LoVo (cell line): ENCODE results near the gene SF3B2.
"Not testable (repeated sequence)": the region's sequence is repeated elsewhere in the genome, so short reads cannot be mapped to it uniquely, and the experiment has no call there.

Experiments used
- DNase-seq: peaks from one replicate; pipeline ENCODE4 v3.0.0-alpha.2; 2016; ENCODE audit warnings: low spot score

Gene SF3B2

DNA sequence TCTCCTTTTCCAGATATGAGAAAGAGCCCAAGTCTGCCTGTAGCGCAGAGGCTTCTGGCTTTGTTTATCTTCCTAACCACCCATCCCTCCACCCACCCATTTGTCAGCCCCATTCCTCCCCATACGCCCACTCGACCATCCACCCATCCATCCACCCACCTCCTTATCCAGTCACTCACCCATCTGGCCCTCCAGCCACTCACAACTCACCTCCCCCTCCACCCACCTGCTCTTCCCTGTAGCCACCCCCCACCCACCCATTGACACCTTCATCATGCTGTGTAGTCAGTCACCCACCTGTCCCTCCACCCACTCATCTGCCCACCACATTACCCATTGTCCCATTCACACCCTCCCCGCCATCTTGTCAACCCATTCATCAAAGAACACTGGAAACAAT lies 34.8 kb upstream of the SF3B2 start:
- DNase-seq = no peak

GRCh38 chr11:66020212-66020611 lies 32.0 kb upstream of the SF3B2 start:
- no peak for DNase-seq

DNA sequence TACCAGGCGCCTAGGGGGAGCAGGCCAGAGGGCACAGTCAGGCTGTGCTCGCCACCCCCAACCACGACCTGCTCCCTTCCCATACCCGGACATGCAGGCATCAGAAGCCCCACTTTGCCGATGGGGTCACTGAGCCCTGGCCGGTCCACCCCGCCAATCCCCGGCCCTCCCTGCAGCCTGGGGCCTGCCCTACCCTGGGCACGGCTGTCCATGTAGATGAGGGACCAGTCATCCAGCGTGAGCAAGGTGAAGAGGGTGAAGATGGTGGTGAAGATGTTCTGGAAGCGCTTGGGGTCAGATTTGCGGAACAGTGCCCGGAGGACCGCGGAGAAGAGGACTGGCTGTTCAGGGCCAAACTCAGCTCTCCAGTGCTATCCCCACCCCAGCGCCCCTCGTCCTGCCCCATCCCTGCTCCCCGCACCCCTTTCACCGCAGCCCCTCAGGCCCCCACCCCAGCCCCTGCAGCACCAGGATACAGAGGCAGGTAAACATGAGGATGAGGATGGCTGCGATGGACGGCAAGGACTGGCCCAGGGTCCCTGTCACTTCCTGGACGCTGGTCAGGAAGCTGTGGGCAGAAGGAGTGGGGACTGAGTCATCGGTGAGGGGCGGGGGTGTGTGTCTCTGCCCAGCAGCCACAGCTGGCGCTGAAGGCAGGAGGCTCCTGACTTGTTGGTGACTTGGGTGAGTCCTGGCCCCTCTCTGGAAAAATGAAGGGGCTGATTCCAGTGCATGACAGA lies 31.4 kb upstream of the SF3B2 start:
- peak; percentile 62 for DNase-seq

DNA sequence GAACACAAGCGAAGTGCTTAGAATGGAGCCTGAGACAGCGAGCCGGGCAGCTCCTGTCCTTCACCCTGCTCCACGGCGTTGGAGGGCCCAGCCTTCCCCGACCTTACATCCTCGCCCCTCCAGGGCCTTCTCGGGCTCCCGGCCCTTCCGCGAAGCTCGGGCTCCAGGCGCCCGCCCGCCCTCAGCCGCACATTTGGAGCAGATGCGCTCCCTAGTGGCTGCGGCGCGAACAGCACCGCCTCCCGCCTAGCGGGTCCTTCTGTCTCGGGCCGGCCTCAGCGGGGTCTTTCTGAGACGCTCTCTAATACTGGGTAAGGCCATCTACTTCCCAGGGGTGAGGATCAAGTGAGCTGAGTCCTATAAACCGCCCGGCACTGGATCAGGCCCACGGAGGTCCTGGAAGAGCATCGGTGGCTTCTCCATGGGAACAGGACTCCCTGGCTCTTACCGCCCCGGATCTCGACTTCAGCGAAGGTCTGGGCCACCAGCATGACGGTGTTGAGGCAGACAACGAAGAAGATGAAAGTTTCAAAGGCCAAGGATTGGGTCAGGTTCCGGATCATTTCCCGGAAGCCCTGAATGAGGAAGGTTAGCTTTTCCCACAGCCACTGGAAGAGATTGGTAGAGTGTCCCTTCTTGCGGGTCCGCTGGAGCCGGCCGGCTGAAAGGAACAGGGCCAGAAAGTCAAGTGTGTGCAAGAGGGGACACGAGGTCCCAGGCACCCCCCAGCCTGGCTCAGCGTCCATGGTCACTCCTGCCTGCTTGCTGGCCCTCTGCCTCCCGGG lies 29.6 kb upstream of the SF3B2 start:
- DNase-seq = peak; percentile 76

DNA sequence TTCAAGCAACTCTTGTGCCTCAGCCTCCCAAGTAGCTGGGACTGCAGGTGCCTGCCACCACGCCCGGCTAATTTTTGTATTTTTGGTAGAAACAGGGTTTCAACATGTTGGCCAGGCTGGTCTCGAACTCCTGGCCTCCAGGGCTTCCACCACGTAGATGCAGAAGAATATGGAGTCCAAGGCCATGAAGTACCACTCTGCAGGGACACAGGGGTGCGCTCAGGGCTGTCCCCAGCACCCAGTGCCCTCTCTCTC lies 29.1 kb upstream of the SF3B2 start:
- not testable (repeated sequence) for DNase-seq

DNA sequence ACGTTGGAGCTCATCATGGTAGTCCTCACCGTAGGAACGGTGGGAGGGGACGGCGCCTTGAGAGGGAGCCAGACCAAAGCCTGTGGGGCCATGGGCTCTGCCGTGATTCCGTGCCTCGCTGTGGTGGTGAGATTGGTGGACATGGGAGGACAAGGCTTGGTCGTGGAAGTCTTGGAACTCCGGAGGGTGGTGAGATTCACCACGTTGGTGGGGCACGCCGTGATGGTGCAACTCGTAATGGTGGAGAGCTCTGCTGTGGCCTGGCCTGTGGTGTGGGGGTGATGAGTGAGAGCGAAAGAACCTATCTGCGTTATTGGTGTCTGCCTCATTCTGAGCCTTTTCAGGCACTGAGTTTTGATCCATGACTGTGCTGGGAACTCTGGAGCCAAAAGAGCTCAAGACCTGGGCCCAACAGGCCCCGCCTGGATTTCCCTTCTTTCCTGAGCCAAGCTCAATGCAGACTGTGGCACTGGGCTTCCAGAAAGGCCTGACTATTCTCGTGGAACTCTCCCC lies 26.1 kb upstream of the SF3B2 start, which contains the start of gene CATSPER1:
TSS of gene CATSPER1 (minus strand) at position 463 of the 513 bp plus-strand sequence. CDS start at position 363, 100 bp downstream.
- no peak for DNase-seq

DNA sequence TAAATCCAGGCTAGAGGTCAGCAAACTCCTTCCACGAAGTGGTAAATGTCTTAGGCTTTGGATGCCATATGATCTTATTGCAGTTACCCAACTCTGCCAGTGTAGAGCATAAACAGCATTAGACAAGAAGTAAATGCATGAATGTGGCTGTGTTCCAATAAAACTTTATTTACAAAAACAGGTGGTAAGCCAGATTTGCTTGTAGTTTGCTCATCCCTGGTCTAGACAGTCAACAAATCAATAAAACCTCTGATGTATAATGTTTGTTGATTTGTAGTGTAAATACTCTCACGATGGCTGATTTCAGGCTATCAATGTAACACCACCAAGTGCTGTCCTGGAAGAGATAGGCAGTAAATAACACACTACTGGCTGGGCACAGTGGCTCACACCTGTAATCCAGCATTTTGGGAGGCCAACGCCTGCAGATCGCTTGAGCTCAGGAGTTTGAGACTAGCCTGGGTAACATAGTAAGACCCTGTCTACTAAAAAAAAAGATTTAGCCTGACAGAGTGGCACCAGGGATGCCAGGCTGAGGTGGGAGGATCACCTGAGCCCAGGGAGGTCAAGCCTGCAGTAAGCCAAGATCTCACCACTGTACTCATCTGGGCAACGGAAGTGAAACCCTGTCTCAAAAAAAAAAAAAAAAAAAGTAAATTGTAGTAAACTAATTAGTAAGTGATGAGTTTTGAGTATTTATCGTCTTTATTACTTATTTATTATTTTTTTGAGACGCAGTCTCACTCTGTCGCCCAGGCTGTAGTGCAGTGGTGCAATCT lies 19.0 kb upstream of the SF3B2 start:
- no peak for DNase-seq

DNA sequence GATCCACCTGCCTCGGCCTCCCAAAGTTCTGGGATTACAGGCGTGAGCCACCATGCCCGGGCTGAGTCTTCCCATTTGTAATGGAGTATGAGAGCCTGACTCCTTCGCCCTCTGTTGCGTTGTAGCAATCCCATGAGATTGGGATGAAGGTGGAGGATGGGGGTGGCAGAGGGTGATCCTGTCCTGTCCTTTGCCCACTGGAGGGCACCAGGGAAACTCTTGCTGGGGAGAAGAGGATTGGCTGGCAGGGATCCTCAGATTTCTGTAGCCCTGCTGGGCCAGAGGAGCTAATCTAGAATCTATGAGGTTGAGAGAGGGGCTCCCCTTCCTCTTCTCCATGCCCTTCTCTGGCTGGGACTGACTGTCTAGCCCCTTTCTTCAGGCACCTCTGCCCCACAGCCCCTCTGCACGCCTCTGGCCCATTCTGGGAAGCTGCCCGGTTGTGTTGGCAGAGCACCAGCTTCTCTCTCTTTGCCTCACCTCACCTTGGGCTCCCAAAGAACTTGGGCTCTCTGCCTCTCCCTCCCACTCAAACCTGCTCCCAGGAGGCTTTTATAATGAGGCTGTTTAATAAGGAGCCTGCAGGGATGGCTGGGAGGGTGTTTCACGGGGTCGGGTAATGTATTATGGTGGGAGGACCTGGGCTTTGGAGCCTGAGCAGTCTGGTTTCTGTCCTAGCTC lies 16.4 kb upstream of the SF3B2 start:
- no peak for DNase-seq

GRCh38 chr11:66036334-66036710 lies 15.8 kb upstream of the SF3B2 start:
- DNase-seq = no peak

DNA sequence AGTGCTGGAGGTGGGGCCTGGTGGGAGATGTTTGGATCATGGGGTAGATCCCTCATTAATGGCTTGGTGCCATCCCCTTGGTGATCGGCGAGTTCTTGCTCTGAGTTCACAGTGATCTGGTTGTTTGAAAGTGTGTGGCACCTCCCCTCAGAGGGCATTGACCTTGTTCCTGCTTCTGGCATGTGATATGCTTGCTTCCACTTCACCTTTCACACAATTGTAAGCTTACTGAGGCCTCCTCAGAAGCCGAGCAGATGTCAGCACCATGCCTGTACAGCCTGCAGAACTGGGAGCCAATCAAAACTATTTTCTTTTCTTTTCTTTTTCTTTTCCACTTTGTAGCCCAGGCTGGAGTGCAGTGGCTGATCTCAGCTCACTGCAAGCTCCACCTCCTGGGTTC lies 14.8 kb upstream of the SF3B2 start:
- no peak for DNase-seq

GRCh38 chr11:66039765-66040164 lies 12.4 kb upstream of the SF3B2 start:
- DNase-seq = no peak

DNA sequence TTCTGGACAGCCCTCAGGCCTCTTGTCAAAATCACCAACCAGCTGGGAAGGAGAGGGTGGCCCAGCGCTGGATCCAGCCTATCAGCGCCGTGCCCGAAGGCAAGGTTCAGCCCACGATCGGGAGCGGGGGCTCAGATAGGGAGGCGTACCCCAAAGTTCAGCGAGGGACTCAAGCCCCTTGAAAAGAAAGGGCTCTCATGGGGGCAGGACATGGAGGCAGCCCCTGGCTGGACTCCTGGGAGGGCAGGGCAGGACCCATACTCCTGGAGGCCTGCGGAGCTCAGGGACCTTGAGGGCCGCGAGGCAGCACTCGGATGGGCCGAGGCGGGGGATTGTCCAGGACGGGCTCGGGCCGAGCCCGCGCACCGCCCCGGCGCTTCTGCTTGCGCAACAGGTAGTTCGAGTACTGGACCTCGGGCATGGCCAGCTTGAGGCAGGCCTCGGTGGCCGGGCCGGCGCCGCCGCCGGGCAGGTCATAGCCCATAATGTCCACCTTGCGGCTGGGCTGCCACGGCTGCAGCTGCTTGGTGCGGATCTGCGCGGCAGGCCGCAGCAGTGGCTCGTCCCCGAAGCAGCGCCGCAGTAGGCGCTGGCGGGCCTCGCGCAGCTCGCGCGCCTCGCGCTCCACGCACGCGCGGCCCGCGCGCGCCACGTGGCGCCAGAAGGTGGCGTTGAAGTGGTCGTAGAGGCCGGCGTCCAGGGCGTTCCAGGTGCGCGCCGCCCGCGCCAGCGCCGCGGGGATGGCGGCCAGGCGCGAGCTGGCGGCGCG lies 9.8 kb upstream of the SF3B2 start:
- no peak for DNase-seq

DNA sequence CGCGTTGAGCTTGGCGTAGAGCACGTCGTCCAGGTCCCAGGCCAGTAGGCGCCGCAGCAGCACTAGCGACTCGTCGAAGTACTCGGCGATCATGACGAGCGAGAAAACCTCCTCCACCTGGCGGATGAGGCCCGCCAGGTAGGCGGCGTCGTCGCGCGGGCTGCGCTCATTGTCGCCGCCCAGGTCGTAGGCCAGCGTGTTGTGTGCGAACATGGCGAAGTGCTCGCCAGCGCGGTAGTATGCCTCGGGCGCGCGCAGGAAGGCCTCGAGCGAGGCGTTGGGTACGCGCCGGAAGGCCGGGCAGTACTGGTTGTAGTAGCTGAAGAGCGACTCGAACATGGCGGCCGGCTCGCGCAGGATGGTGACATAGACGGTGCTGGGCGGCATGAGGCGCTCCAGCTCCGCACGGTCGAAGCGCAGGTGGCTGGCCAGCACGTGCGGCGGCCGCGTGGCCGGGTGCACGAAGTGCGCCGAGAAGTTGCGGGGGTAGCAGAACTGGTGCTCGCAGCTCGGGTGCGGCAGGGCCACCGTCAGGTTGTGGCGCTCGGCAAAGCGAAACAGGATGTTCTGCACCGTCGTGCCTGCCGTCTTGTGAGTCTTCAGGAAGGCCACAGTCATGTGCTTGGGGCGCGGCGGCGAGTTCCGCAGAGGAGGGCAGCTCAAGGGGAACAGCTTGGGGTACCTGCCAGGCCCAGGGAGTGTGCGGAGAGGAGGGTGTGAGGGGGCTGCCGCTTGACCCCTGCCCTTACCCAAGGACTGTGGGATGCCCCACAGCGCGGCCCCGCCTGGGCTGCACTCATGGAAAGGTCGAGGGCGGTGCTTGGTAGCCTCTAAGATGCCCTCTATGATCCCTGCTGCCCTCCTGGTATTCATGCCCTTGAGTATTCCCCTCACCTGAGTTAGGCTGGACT lies 8.9 kb upstream of the SF3B2 start:
- no peak for DNase-seq

DNA sequence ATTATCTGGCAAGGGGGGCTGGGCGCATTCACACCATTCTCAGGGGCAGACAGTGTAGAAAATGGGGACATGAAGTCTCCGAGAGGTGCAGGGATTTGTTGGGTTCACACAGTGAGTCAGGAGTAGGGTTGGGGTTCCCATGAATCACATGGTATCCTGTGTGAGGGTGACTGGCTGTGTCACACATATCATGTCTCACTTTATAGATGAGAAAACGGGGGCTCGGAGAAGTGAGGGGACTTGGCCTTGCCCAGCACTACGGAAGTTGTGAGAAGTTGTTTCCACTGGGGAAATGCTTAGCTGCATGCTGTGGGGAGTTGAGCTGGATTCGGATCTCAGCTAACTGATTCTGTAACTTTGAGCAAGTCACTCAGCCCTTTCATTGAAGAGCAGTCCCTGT lies 7.4 kb upstream of the SF3B2 start:
- DNase-seq = no peak

DNA sequence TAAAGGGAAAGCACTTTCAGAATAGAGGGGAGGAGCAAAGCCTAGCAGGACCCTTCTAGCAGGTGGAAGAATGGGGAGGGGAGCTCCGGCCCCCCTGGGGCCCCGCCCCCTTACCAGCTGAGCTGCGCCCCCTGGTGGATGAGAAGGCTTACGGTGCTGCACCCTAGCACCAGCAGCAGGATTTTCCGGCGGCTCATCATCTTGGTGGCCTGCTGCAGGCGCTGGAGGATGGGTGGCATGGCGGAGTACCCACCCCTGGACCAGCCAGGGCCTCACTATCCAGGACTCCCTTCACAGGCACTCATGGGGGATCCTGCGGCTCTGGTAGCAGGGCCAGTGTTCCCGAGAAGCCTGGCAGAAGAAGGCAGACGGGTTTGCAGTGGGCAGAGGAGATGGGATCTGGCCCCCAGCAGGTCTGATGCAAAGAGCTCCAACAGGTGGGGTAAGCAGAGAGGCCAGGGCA lies 7.0 kb upstream of the SF3B2 start:
- peak; percentile 77 for DNase-seq

- DNase-seq = no peak
Measured at GRCh38 chr11:66046901-66047300, 5.3 kb upstream of the SF3B2 start.

DNA sequence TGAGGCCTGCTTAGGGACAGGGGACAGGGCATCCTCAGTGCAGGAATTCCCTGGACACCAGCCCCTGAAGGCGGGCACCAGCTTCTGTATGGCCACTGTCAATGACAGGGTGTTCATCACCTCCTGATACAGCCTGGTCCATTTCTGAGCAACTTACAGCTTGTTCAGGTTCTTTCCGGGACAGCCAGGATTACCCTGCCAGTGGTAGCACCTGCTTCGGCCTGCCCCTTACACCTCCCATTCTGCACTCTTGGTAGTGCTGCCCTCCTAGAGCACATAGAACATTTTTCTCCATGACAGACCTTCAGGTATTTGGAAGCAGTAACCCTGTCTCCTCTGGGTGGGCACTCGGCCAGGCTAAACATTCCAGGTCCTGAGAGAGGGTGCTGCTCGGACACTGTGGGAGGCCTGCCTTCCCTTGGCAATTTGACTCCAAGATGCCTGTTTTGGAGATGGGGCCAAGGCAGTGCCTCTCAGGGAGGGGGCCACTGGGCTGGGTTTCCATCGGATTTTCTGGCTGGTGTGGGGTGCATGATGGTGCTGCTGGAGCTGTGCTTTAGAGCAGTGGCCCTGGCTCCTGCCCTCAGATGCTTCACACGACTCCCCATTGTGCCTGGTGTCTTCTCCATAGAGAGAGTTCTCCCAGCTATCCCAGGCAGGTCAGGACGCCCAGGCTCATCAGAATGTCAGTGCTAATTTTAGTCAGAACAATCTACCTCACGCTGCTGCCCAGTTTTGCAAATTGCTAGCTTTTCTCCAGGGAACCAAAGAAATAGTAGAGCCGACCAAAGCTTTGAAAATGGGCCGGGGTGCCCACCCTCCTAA lies 4.4 kb upstream of the SF3B2 start:
- DNase-seq = no peak

DNA sequence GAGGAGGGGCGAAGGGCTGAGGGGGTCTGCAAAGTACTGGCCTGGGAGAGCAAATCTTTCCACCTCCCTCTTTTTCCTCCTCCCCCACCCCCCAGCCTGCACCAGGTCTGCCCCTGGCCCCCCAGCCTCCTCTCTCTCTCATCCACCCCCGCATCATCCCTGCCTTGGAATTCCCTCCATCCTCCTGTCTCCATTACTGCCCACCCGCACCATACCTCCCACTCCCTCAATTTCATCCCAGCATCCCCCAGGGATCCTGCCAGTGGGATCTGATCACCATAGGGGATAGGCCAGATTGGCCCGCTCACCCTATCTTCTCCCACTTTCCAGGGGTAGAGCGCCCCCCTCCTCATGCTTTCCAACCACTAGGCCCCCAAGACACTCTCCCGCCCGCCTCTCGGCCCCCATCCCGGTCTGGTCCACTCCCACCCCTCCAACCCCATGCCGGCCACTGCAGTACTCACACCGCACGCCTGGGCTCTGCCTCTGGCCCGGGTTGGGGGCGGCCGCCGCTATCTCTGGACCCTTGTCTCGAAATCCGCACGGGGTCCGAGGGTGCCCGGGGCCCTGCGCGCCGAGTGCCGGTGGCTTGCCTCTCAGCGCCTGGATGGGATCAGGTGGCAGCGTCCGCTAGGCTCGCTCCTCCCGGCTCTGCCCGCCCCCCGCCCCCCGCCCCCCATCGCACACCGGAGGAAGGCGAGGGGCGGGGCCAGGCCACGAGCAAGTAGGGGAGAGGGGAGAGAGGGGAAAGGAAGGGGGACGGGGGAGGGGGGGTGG lies 3.4 kb upstream of the SF3B2 start, which contains the start of gene GAL3ST3:
TSS of gene GAL3ST3 (minus strand) at position 615 of the 777 bp plus-strand sequence. CDS start 3,746 bp downstream, outside the sequence.
- DNase-seq = no peak
